Natural killer cell (primary cell): ENCODE results near the gene DNAJB1. TPM values are rescaled to one million over a fixed set of nuclear protein-coding genes. Genes with fewer than 3 reads are reported as not detected.

ENCODE experiments used
- ATAC-seq, 3 donors: fragments of 150-1000 bp in 2 of 3; fragments of 200-7000 bp in 1 of 3; cut with Tn5 transposase; 1 replicate in 1 of 3; 2 replicates in 2 of 3; pipeline ENCODE4 v1.10.0; 2021; ENCODE audit warnings: mild to moderate bottlenecking in 2 of 3, moderate library complexity in 2 of 3
- DNase-seq, 2 donors: peaks; one replicate each; pipeline versions ENCODE4 v3.0.0 to v3.0.0-alpha.2; 2013 to 2021; ENCODE audit warnings: mixed read lengths in 1 of 2
- H3K27ac ChIP-seq: one replicate; pipeline ENCODE4 v1.5.1; 2013; ENCODE audit warnings: mild to moderate bottlenecking, low read length
- H3K27me3 ChIP-seq: one replicate; pipeline ENCODE4 v1.6.1; 2013; ENCODE audit warnings: low read length; ENCODE audit not compliant: control insufficient read depth, insufficient read depth
- H3K36me3 ChIP-seq: one replicate; pipeline ENCODE4 v1.6.1; 2013; ENCODE audit warnings: low read length; ENCODE audit not compliant: control insufficient read depth, insufficient read depth
- H3K4me1 ChIP-seq: one replicate; pipeline ENCODE4 v1.6.1; 2013; ENCODE audit warnings: low read length; ENCODE audit not compliant: control insufficient read depth, insufficient read depth
- H3K4me3 ChIP-seq: one replicate; pipeline ENCODE4 v1.5.1; 2013; ENCODE audit warnings: low read length
- H3K9me3 ChIP-seq: one replicate; pipeline ENCODE4 v1.6.1; 2013; ENCODE audit warnings: low read length; ENCODE audit not compliant: control insufficient read depth, insufficient read depth
- H3K27ac Mint-ChIP-seq, 2 donors: one replicate each; pipeline ENCODE4 v1.8.0; 2022; ENCODE audit warnings: mild to moderate bottlenecking in 2 of 2, mixed read lengths in 2 of 2, moderate library complexity in 1 of 2
- H3K27me3 Mint-ChIP-seq, 2 donors: one replicate each; pipeline ENCODE4 v1.8.0; 2022; ENCODE audit warnings: low read depth in 2 of 2, mixed read lengths in 2 of 2
- H3K36me3 Mint-ChIP-seq: one replicate; pipeline ENCODE4 v1.8.0; 2022; ENCODE audit warnings: mixed read lengths
- H3K4me1 Mint-ChIP-seq, 2 donors: one replicate each; pipeline ENCODE4 v1.8.0; 2022; ENCODE audit warnings: mixed read lengths in 2 of 2
- H3K4me3 Mint-ChIP-seq: one replicate; pipeline ENCODE4 v1.8.0; 2022; ENCODE audit warnings: mild to moderate bottlenecking, moderate library complexity, mixed read lengths
- H3K9me3 Mint-ChIP-seq, 2 donors: one replicate each; pipeline ENCODE4 v1.8.0; 2022; ENCODE audit warnings: mixed read lengths in 2 of 2
- CTCF ChIP-seq: fragments of 200-600 bp; IDR thresholded peaks from one replicate; pipeline ENCODE4 v1.8.0; 2022; ENCODE audit warnings: antibody characterized with exemption
- WGBS: methylation state at CpG from one replicate; pipeline ENCODE4 v1.1.7; 2013; ENCODE audit warnings: missing lambda C conversion rate; ENCODE audit not compliant: insufficient coverage; 5-methylcytosine and 5-hydroxymethylcytosine counted together
- intact Hi-C: fragments of 100-400 bp; cut with micrococcal nuclease; formaldehyde crosslinking; loops from one replicate; pipeline ENCODE4 v1.14.2; 2022
- total RNA-seq, 4 donors: library from RNA; stranded (reverse); fragments of 120-200 nt in 1 of 4; gene quantifications; one replicate each; pipeline versions ENCODE4 v1.2.3 to v1.2.4, GENCODE V29; 2013 to 2022

The DNAJB1 gene
- total RNA-seq, 3 donors from 2014 or later (not counting 1 experiment from before 2014, with no cell fraction given), result 148 to 238 (median 192) TPM

- H3K4me3 Mint-ChIP-seq, result peak overlapping the region; percentile 61
- 53% methylated on average over 11 of the region's 12 CpGs for whole genome bisulfite sequencing
- no peaks in the 10 kb centered on the region for H3K36me3 Mint-ChIP-seq
- intact Hi-C loops, result loop anchor here (5.0 to 10.0 kb wide), 2 partner anchors 338 to 590 kb away; partner anchors contain the start of gene ASF1B
- H3K27ac Mint-ChIP-seq, result peak overlapping the region; percentile 38 to 99
- Histone ChIP-seq H3K4me3 (no peak overlapping the region), H3K4me1 (peaks cover 58% of the 10 kb centered on the region), H3K27me3 (peaks cover 11% of the 10 kb centered on the region), H3K9me3 (no peaks in the 10 kb centered on the region), H3K27ac (no peak overlapping the region), H3K36me3 (peaks cover 23% of the 10 kb centered on the region)
- ATAC-seq, result no peak
- TF ChIP-seq CTCF, result no peak
- peaks cover 0 to 11% of the 10 kb centered on the region in 2 donors for H3K27me3 Mint-ChIP-seq
- DNase-seq, result no peak
- no peaks in the 10 kb centered on the region for H3K9me3 Mint-ChIP-seq
- H3K4me1 Mint-ChIP-seq, result peaks cover 29 to 54% of the 10 kb centered on the region in 2 donors
These were observed 43.4 kb downstream of the DNAJB1 start for GRCh38 chr19:14474827-14475226.

GRCh38 chr19:14473978-14474578, 44.1 kb downstream of the DNAJB1 start:
- peaks cover 29% of the 10 kb centered on the region for H3K36me3 ChIP-seq
- H3K4me3 ChIP-seq, result no peak overlapping the region
- WGBS, result 35% methylated on average over 53 of the region's 53 CpGs
- Mint-ChIP-seq H3K36me3 (no peaks in the 10 kb centered on the region), H3K9me3 (no peaks in the 10 kb centered on the region), H3K4me3 (peak overlapping the region; percentile 61), H3K4me1 (peaks cover 29 to 54% of the 10 kb centered on the region in 2 donors), H3K27me3 (peaks cover 0 to 11% of the 10 kb centered on the region in 2 donors), H3K27ac (peak overlapping the region; percentile 38 to 99)
- H3K27ac ChIP-seq, result no peak overlapping the region
- ATAC-seq (no peak), DNase-seq (peak in 1 of 2 donors; percentile 18)
- intact Hi-C loops, result loop anchor here (10.0 kb wide), 1 partner anchor 589 kb away; no protein-coding TSS in a partner anchor
- H3K9me3 ChIP-seq, result no peaks in the 10 kb centered on the region
- peaks cover 53% of the 10 kb centered on the region for H3K4me1 ChIP-seq
- peaks cover 11% of the 10 kb centered on the region for H3K27me3 ChIP-seq
- TF ChIP-seq CTCF, result no peak

- DNase-seq (peak in 1 of 2 donors; percentile 31), ATAC-seq (no peak)
- Histone ChIP-seq H3K4me1 (peaks cover 53% of the 10 kb centered on the region), H3K27ac (no peak overlapping the region), H3K9me3 (no peaks in the 10 kb centered on the region), H3K36me3 (peaks cover 29% of the 10 kb centered on the region), H3K27me3 (peaks cover 11% of the 10 kb centered on the region), H3K4me3 (no peak overlapping the region)
- Mint-ChIP-seq H3K4me3 (peak overlapping the region; percentile 64), H3K9me3 (no peaks in the 10 kb centered on the region), H3K4me1 (peaks cover 29 to 54% of the 10 kb centered on the region in 2 donors), H3K27me3 (peaks cover 0 to 11% of the 10 kb centered on the region in 2 donors), H3K27ac (peak overlapping the region in 1 of 2 donors; percentile 99), H3K36me3 (no peaks in the 10 kb centered on the region)
- TF ChIP-seq CTCF, result no peak
- WGBS, result 11% methylated on average over 97 of the region's 97 CpGs
- intact Hi-C loops, result loop anchor here (10.0 kb wide), 1 partner anchor 589 kb away; no protein-coding TSS in a partner anchor
These were observed 44.9 kb downstream of the DNAJB1 start for GRCh38 chr19:14473073-14473977.
